ENCODE measurements around the gene NKX2-3.

Gene NKX2-3

DNA sequence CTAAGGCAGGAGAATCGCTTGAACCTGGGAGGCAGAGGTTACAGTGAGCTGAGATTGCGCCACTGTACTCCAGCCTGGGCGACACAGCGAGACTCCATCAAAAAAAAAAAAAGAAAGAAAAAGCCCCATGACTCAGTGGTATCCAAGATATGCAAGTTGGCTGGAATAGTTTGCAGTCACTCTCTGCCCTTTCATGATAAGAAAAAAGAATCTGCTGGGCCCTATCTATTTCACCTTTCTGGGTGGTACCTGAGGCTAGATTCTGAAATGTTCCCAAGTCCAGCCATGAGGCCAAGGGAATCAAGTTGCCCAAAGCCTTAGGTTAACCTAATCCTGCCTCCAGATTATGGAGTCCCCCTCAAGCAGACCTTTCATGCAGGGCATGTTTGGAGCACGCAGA is 24.3 kb downstream of the NKX2-3 start:
- H2BK15ac ChIP-seq (replicated peaks; ENCODE audit: low read depth): no peak overlapping the region
- H3K23ac ChIP-seq (ENCODE audit: low read length): no peak overlapping the region
- no peak overlapping the region for H3K4ac ChIP-seq (ENCODE audit: low read depth, low read length)
- DNase-seq: no peak
- no peak overlapping the region for H4K5ac ChIP-seq (ENCODE audit: low read length)
- no peak overlapping the region for H4K8ac ChIP-seq (ENCODE audit: low read depth, low read length)
- H3K27ac ChIP-seq (ENCODE audit: low read depth, low read length): no peak overlapping the region
- H3K36me3 ChIP-seq (ENCODE audit: control insufficient read depth, insufficient read depth, low read length): no peaks in the 10 kb centered on the region
- H3K4me3 ChIP-seq (ENCODE audit: low read length): no peak overlapping the region
- H3K79me2 ChIP-seq (ENCODE audit: control insufficient read depth, insufficient read depth, low read length): no peaks in the 10 kb centered on the region
- no peaks in the 10 kb centered on the region for H3K79me1 ChIP-seq (ENCODE audit: low read length)
- no peak overlapping the region for H3K4me2 ChIP-seq (ENCODE audit: low read length)
- no CpG with 5 or more reads among the region's 5 CpGs for WGBS (ENCODE audit: extremely low coverage, insufficient coverage, low lambda C conversion rate)
- no peaks in the 10 kb centered on the region for H3K27me3 ChIP-seq (ENCODE audit: insufficient read depth, low read length, poor library complexity)
- H2AK5ac ChIP-seq (ENCODE audit: low read length): no peak overlapping the region
- H3K4me1 ChIP-seq (ENCODE audit: control insufficient read depth, low read depth, low read length): peaks cover 4% of the 10 kb centered on the region
- no peak overlapping the region for H2BK5ac ChIP-seq (ENCODE audit: low read length)
- H3K9ac ChIP-seq (ENCODE audit: low read length): no peak overlapping the region
- H3K18ac ChIP-seq (ENCODE audit: low read length): no peak overlapping the region
- no peak overlapping the region for H3K56ac ChIP-seq (ENCODE audit: low read length)
- H2BK120ac ChIP-seq (ENCODE audit: low read depth, low read length): no peak overlapping the region

DNA sequence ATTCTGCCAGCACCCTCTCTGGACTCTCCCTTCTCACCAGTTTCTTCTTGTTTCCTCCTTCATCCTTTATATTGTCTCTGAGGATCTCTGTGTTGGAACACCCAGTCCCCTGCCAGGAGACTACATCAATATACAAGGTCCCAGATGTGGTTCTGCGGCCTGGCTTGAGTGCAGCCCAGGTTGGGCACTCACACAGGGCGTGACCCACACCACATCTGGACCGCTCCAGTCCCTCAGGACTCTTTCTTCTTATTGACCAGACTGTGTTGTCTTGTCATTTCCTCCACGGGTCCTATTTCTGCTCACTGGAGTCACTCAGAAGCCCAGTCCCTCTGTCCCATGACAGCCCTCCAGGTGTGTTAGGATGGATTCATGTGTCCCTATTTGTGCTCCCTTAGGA is 26.0 kb downstream of the NKX2-3 start:
- Histone ChIP-seq H3K4ac (ENCODE audit: low read depth, low read length) (no peak overlapping the region), H3K9ac (ENCODE audit: low read length) (no peak overlapping the region), H3K79me1 (ENCODE audit: low read length) (no peaks in the 10 kb centered on the region), H3K79me2 (ENCODE audit: control insufficient read depth, insufficient read depth, low read length) (no peaks in the 10 kb centered on the region), H4K8ac (ENCODE audit: low read depth, low read length) (no peak overlapping the region), H4K5ac (ENCODE audit: low read length) (no peak overlapping the region), H3K4me3 (ENCODE audit: low read length) (no peak overlapping the region), H3K23ac (ENCODE audit: low read length) (no peak overlapping the region), H2BK15ac (replicated peaks; ENCODE audit: low read depth) (no peak overlapping the region), H2AK5ac (ENCODE audit: low read length) (no peak overlapping the region), H3K56ac (ENCODE audit: low read length) (no peak overlapping the region), H3K36me3 (ENCODE audit: control insufficient read depth, insufficient read depth, low read length) (no peaks in the 10 kb centered on the region), H3K27me3 (ENCODE audit: insufficient read depth, low read length, poor library complexity) (no peaks in the 10 kb centered on the region), H2BK120ac (ENCODE audit: low read depth, low read length) (no peak overlapping the region), H3K4me1 (ENCODE audit: control insufficient read depth, low read depth, low read length) (peaks cover 4% of the 10 kb centered on the region), H2BK5ac (ENCODE audit: low read length) (no peak overlapping the region), H3K4me2 (ENCODE audit: low read length) (no peak overlapping the region), H3K27ac (ENCODE audit: low read depth, low read length) (no peak overlapping the region), H3K18ac (ENCODE audit: low read length) (no peak overlapping the region)
- no peak for DNase-seq
- WGBS (ENCODE audit: extremely low coverage, insufficient coverage, low lambda C conversion rate): no CpG with 5 or more reads among the region's 4 CpGs

DNA sequence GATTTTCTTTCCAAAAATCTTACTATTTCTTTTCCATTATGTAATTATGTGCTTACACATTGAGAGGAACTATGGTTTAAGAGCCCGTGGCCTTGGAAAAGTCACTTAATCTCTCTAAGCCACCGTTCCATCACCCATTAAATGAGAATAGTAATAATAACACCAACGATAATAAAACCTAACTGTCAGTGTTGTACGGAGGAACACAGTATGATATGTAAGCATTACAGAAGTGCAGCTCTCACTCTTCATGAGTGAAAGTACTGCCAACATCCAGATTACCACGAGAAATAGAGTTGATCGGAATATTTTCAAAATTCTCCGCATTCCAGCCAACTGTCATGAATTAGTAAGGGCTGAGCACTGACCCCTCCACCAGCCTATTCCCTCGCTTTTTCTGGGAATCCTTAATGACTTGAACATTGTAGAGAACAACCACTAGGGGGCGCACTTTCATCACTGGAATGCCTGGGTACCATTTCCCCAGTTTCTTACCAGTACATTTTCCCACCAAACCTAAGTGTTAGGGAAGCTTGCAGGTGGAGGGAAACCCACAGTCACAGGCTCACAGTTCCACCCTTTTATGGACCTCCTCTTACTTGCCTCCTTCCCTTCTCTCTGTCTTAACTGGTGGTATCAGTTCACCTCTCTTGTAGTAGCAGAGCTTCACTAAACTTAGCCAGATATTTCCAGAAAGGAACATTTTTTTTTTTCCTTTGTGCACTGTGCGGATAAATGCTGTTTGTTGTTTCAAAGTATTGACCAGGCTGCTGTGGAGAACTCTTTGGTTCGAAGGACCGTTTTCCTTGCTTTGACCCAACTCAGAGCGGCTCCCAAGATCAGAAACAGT is 27.8 kb downstream of the NKX2-3 start:
- Histone ChIP-seq H3K18ac (ENCODE audit: low read length) (no peak overlapping the region), H3K4me2 (ENCODE audit: low read length) (no peak overlapping the region), H4K5ac (ENCODE audit: low read length) (no peak overlapping the region), H3K9ac (ENCODE audit: low read length) (no peak overlapping the region), H3K4me3 (ENCODE audit: low read length) (no peak overlapping the region), H4K8ac (ENCODE audit: low read depth, low read length) (no peak overlapping the region), H3K79me1 (ENCODE audit: low read length) (no peaks in the 10 kb centered on the region), H2AK5ac (ENCODE audit: low read length) (no peak overlapping the region), H3K56ac (ENCODE audit: low read length) (no peak overlapping the region), H2BK5ac (ENCODE audit: low read length) (no peak overlapping the region), H3K79me2 (ENCODE audit: control insufficient read depth, insufficient read depth, low read length) (no peaks in the 10 kb centered on the region), H2BK120ac (ENCODE audit: low read depth, low read length) (no peak overlapping the region), H3K27me3 (ENCODE audit: insufficient read depth, low read length, poor library complexity) (no peaks in the 10 kb centered on the region), H3K23ac (ENCODE audit: low read length) (no peak overlapping the region), H3K36me3 (ENCODE audit: control insufficient read depth, insufficient read depth, low read length) (no peaks in the 10 kb centered on the region), H2BK15ac (replicated peaks; ENCODE audit: low read depth) (no peak overlapping the region), H3K4me1 (ENCODE audit: control insufficient read depth, low read depth, low read length) (peaks cover 4% of the 10 kb centered on the region), H3K4ac (ENCODE audit: low read depth, low read length) (no peak overlapping the region), H3K27ac (ENCODE audit: low read depth, low read length) (no peak overlapping the region)
- peak; percentile 79 for DNase-seq
- WGBS (ENCODE audit: extremely low coverage, insufficient coverage, low lambda C conversion rate): no CpG with 5 or more reads among the region's 13 CpGs

DNA sequence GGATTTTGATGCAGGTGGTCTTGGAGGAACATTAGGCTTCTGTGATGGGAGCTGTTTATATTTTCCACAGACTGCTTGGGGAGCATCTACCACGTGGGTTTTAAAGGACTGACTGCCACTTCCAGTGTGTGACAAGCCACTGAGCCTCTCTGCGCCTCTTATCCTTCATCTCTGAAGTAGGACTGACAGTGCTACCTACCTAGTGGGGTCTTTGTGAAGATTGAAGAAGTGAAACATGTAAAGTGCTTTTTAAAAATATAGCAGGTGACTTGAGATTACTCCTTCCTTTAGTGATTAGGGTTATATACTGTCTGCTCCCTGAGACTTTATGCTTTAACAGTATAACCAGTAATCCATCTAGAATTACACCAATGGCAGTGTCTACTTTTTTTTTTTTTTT is 29.9 kb downstream of the NKX2-3 start:
- Histone ChIP-seq H4K8ac (ENCODE audit: low read depth, low read length) (no peak overlapping the region), H2AK5ac (ENCODE audit: low read length) (no peak overlapping the region), H3K27ac (ENCODE audit: low read depth, low read length) (no peak overlapping the region), H3K27me3 (ENCODE audit: insufficient read depth, low read length, poor library complexity) (no peaks in the 10 kb centered on the region), H3K79me1 (ENCODE audit: low read length) (no peaks in the 10 kb centered on the region), H4K5ac (ENCODE audit: low read length) (no peak overlapping the region), H3K18ac (ENCODE audit: low read length) (no peak overlapping the region), H3K4me2 (ENCODE audit: low read length) (no peak overlapping the region), H3K79me2 (ENCODE audit: control insufficient read depth, insufficient read depth, low read length) (no peaks in the 10 kb centered on the region), H3K4ac (ENCODE audit: low read depth, low read length) (no peak overlapping the region), H2BK120ac (ENCODE audit: low read depth, low read length) (no peak overlapping the region), H3K56ac (ENCODE audit: low read length) (no peak overlapping the region), H3K9ac (ENCODE audit: low read length) (no peak overlapping the region), H3K4me1 (ENCODE audit: control insufficient read depth, low read depth, low read length) (peaks cover 4% of the 10 kb centered on the region), H3K36me3 (ENCODE audit: control insufficient read depth, insufficient read depth, low read length) (no peaks in the 10 kb centered on the region), H2BK15ac (replicated peaks; ENCODE audit: low read depth) (no peak overlapping the region), H3K23ac (ENCODE audit: low read length) (no peak overlapping the region), H3K4me3 (ENCODE audit: low read length) (no peak overlapping the region), H2BK5ac (ENCODE audit: low read length) (no peak overlapping the region)
- no CpG with 5 or more reads among the region's 2 CpGs for whole genome bisulfite sequencing (ENCODE audit: extremely low coverage, insufficient coverage, low lambda C conversion rate)
- no peak for DNase-seq

DNA sequence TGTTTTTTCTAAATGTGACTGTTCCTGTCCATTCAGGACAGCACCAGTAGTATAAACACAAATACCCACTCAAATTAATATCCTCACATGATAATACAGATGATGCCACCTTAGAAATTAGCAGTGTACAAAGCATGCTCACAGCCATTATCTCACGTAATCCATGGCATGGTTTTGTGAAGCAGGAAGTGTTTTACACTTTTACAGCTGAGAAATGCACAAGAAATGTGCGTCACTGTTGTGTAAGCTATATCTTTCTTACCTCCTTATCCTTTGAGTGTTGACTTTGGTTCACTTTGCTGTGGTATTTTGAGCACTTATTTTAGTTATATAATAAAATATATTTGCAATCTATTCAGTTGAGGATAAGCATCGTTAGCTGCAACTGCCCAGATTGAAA is 31.6 kb downstream of the NKX2-3 start:
- no peak overlapping the region for H3K4ac ChIP-seq (ENCODE audit: low read depth, low read length)
- no peak overlapping the region for H2AK5ac ChIP-seq (ENCODE audit: low read length)
- no peak overlapping the region for H4K5ac ChIP-seq (ENCODE audit: low read length)
- no peaks in the 10 kb centered on the region for H3K36me3 ChIP-seq (ENCODE audit: control insufficient read depth, insufficient read depth, low read length)
- WGBS (ENCODE audit: extremely low coverage, insufficient coverage, low lambda C conversion rate): no CpG with 5 or more reads among the region's 3 CpGs
- H3K9ac ChIP-seq (ENCODE audit: low read length): no peak overlapping the region
- H3K27ac ChIP-seq (ENCODE audit: low read depth, low read length): no peak overlapping the region
- H2BK120ac ChIP-seq (ENCODE audit: low read depth, low read length): no peak overlapping the region
- H3K56ac ChIP-seq (ENCODE audit: low read length): no peak overlapping the region
- H2BK5ac ChIP-seq (ENCODE audit: low read length): no peak overlapping the region
- H3K4me1 ChIP-seq (ENCODE audit: control insufficient read depth, low read depth, low read length): peaks cover 6% of the 10 kb centered on the region
- no peak overlapping the region for H2BK15ac ChIP-seq (replicated peaks; ENCODE audit: low read depth)
- H3K23ac ChIP-seq (ENCODE audit: low read length): no peak overlapping the region
- no peak overlapping the region for H3K4me3 ChIP-seq (ENCODE audit: low read length)
- H4K8ac ChIP-seq (ENCODE audit: low read depth, low read length): no peak overlapping the region
- DNase-seq: no peak
- no peak overlapping the region for H3K4me2 ChIP-seq (ENCODE audit: low read length)
- H3K18ac ChIP-seq (ENCODE audit: low read length): no peak overlapping the region
- H3K79me1 ChIP-seq (ENCODE audit: low read length): no peaks in the 10 kb centered on the region
- H3K27me3 ChIP-seq (ENCODE audit: insufficient read depth, low read length, poor library complexity): no peaks in the 10 kb centered on the region
- H3K79me2 ChIP-seq (ENCODE audit: control insufficient read depth, insufficient read depth, low read length): no peaks in the 10 kb centered on the region

DNA sequence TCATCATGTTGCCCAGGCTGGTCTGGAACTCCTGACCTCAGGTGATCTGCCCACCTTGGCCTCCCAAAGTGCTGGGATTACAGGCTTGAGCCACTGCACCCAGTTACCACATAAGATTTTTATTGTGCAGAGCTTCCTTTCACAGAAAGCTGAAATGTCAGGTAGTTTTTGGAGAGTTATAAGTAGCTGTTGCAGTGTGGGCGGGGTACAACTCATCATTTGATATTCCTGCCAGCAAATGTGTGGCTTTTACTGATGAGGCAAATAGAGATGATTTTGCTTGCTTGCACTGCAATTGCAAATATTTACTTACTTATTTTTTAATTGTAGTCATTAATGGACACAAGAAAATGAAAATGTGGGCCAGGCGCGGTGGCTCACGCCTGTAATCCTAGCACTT is 32.4 kb downstream of the NKX2-3 start:
- H4K5ac ChIP-seq (ENCODE audit: low read length): no peak overlapping the region
- H3K18ac ChIP-seq (ENCODE audit: low read length): no peak overlapping the region
- no peak overlapping the region for H3K23ac ChIP-seq (ENCODE audit: low read length)
- H3K27me3 ChIP-seq (ENCODE audit: insufficient read depth, low read length, poor library complexity): no peaks in the 10 kb centered on the region
- H3K4me3 ChIP-seq (ENCODE audit: low read length): no peak overlapping the region
- no CpG with 5 or more reads among the region's 4 CpGs for WGBS (ENCODE audit: extremely low coverage, insufficient coverage, low lambda C conversion rate)
- no peak overlapping the region for H2AK5ac ChIP-seq (ENCODE audit: low read length)
- no peak overlapping the region for H4K8ac ChIP-seq (ENCODE audit: low read depth, low read length)
- H3K27ac ChIP-seq (ENCODE audit: low read depth, low read length): no peak overlapping the region
- no peak overlapping the region for H3K4me2 ChIP-seq (ENCODE audit: low read length)
- no peak overlapping the region for H2BK120ac ChIP-seq (ENCODE audit: low read depth, low read length)
- DNase-seq: no peak
- no peak overlapping the region for H3K56ac ChIP-seq (ENCODE audit: low read length)
- H3K4ac ChIP-seq (ENCODE audit: low read depth, low read length): peak overlapping the region; percentile 36
- no peaks in the 10 kb centered on the region for H3K36me3 ChIP-seq (ENCODE audit: control insufficient read depth, insufficient read depth, low read length)
- no peak overlapping the region for H2BK15ac ChIP-seq (replicated peaks; ENCODE audit: low read depth)
- H3K79me2 ChIP-seq (ENCODE audit: control insufficient read depth, insufficient read depth, low read length): no peaks in the 10 kb centered on the region
- H3K9ac ChIP-seq (ENCODE audit: low read length): no peak overlapping the region
- no peaks in the 10 kb centered on the region for H3K79me1 ChIP-seq (ENCODE audit: low read length)
- peaks cover 6% of the 10 kb centered on the region for H3K4me1 ChIP-seq (ENCODE audit: control insufficient read depth, low read depth, low read length)
- H2BK5ac ChIP-seq (ENCODE audit: low read length): no peak overlapping the region

All from mesendoderm (in vitro differentiated cells).